CD8-positive, alpha-beta memory T cell (primary cell): ENCODE results near the gene FSTL3. TPM values are rescaled to one million over a fixed set of nuclear protein-coding genes. Genes with fewer than 3 reads are reported as not detected.

Source experiments
- CTCF ChIA-PET: fragments of 350-600 bp; sonication (Branson Sonifier 250); formaldehyde crosslinking; loops from one replicate; lab custom pipeline; 2021; ENCODE audit warnings: antibody characterized with exemption; lab: Charles Lee
- POLR2A ChIA-PET: fragments of 350-600 bp; sonication (Branson Sonifier 250); formaldehyde crosslinking; loops from one replicate; lab custom pipeline; 2021; ENCODE audit warnings: antibody characterized with exemption; lab: Charles Lee
- DNase-seq, 5 donors: peaks; one replicate each; pipeline versions ENCODE4 v3.0.0 to v3.0.0-alpha.2; 2020 to 2022; ENCODE audit warnings: mixed read lengths in 1 of 5
- H3K27ac ChIP-seq: one replicate; pipeline ENCODE4 v1.7.0; 2013; ENCODE audit warnings: low read depth, mild to moderate bottlenecking, low read length, moderate library complexity
- H3K27me3 ChIP-seq: 2 replicates; pipeline ENCODE4 v1.7.0; 2013; ENCODE audit warnings: low read length, mild to moderate bottlenecking; ENCODE audit not compliant: insufficient read depth, poor library complexity, severe bottlenecking
- H3K36me3 ChIP-seq: 2 replicates; pipeline ENCODE4 v1.7.0; 2013; ENCODE audit warnings: mild to moderate bottlenecking, low read length, moderate library complexity; ENCODE audit not compliant: insufficient read depth
- H3K4me1 ChIP-seq: 2 replicates; pipeline ENCODE4 v1.7.0; 2013; ENCODE audit warnings: mild to moderate bottlenecking, low read length, moderate library complexity; ENCODE audit not compliant: insufficient read depth
- H3K4me3 ChIP-seq: 2 replicates; pipeline ENCODE4 v1.7.0; 2013; ENCODE audit warnings: mild to moderate bottlenecking, low read length
- H3K9me3 ChIP-seq: 2 replicates; pipeline ENCODE4 v1.7.0; 2013; ENCODE audit warnings: mild to moderate bottlenecking, low read length
- H3K27ac Mint-ChIP-seq, 8 donors: one replicate each; pipeline ENCODE4 v1.8.0; 2020 to 2021; ENCODE audit warnings: mixed read lengths in 8 of 8, mild to moderate bottlenecking in 6 of 8, inconsistent platforms in 3 of 8, moderate library complexity in 3 of 8
- H3K27me3 Mint-ChIP-seq, 2 donors: one replicate each; pipeline ENCODE4 v1.8.0; 2020 to 2021; ENCODE audit warnings: mixed read lengths in 2 of 2, mild to moderate bottlenecking in 1 of 2, moderate library complexity in 1 of 2
- H3K36me3 Mint-ChIP-seq, 3 donors: one replicate each; pipeline ENCODE4 v1.8.0; 2020 to 2021; ENCODE audit warnings: mixed read lengths in 3 of 3, inconsistent platforms in 1 of 3, mild to moderate bottlenecking in 1 of 3
- H3K4me1 Mint-ChIP-seq, 3 donors: one replicate each; pipeline ENCODE4 v1.8.0; 2020 to 2021; ENCODE audit warnings: mixed read lengths in 3 of 3, inconsistent platforms in 1 of 3, mild to moderate bottlenecking in 1 of 3
- H3K4me3 Mint-ChIP-seq, 7 donors: one replicate each; pipeline ENCODE4 v1.8.0; 2020 to 2021; ENCODE audit warnings: mixed read lengths in 7 of 7, mild to moderate bottlenecking in 6 of 7, moderate library complexity in 4 of 7, inconsistent platforms in 2 of 7
- H3K9me3 Mint-ChIP-seq, 5 donors: one replicate each; pipeline ENCODE4 v1.8.0; 2020 to 2022; ENCODE audit warnings: mixed read lengths in 5 of 5, mild to moderate bottlenecking in 3 of 5, moderate library complexity in 2 of 5, inconsistent platforms in 1 of 5
- polyA plus RNA-seq: library from polyadenylated mRNA; unstranded; fragments of 300-500 nt; fragmentation: Illumina TruSeq; gene quantifications from one replicate; pipeline ENCODE4 v1.2.3, GENCODE V29; 2021
- total RNA-seq, 2 experiments: library from RNA; stranded (reverse); gene quantifications; one replicate each; pipeline ENCODE4 v1.2.3, GENCODE V29; 2021

Gene FSTL3
- total and polyA plus RNA-seq, 3 experiments from 2014 or later = 0.81 to 8.0 (median 7.7) TPM

- H3K27ac Mint-ChIP-seq = peak overlapping the region; percentile 39 to 96 (median 84)
- H3K36me3 Mint-ChIP-seq = peaks cover 0 to 66% (median 2%) of the 10 kb centered on the region in 3 donors
- H3K4me1 Mint-ChIP-seq = peaks cover 41 to 73% (median 41%) of the 10 kb centered on the region in 3 donors
- Histone ChIP-seq H3K4me1 (peaks cover 54% of the 10 kb centered on the region), H3K27ac (no peak overlapping the region), H3K27me3 (no peaks in the 10 kb centered on the region), H3K36me3 (peaks cover 13% of the 10 kb centered on the region), H3K4me3 (no peak overlapping the region), H3K9me3 (no peaks in the 10 kb centered on the region)
- H3K4me3 Mint-ChIP-seq = peak overlapping the region in 6 of 7 donors; percentile 29 to 81 (median 44)
- no peaks in the 10 kb centered on the region for H3K9me3 Mint-ChIP-seq
- POLR2A ChIA-PET = no interaction called here
- CTCF ChIA-PET = interaction anchor here (0.9 to 1.5 kb wide), 3 partner anchors 14 to 24 kb away, joined by 3 to 4 read pairs (median 3); no protein-coding TSS in a partner anchor
- no peaks in the 10 kb centered on the region for H3K27me3 Mint-ChIP-seq
- no peak for DNase-seq
Observed at GRCh38 chr19:655691-656090, 20.5 kb upstream of the FSTL3 start.

DNA sequence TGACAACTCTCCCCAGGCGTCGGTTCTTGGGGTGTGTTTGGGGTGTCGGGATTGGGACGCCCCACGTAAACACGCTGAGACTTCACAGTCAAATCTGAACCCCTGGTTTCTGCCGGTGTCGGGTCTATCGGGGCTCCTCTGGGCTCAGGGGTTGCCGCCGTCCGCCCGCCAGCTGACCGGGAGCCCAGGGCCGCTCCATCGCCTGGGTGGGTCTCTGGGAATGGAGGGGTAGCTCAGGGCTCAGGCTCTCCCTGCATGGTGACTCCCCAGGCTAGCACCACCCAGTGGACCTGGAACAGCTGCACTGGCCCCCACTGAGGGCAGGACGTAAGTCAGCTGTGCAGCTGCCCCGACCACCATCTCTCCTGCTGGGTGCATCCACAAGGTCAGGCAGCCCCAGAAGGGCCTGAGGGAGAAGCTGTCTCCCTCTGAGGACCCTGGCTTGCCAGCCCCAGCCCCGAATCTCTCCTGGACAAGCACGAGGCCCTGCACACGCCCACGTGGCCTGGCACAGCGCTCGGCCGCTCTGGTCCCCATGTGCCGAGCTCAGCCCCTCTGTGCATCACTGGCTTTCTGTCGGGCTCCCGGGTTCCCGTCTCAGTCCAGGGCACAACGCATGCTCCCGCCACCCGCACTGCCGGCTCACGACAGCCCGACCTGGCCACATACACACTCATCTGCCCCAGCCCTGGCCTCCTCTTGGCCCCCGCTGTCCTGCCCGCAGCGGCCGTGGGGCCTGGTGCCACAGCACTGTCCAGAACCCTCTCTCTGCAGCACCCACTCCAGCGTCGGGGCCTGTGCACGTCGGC, 19.2 kb upstream of the FSTL3 start:
- H3K36me3 ChIP-seq = peaks cover 6% of the 10 kb centered on the region
- H3K4me3 ChIP-seq = no peak overlapping the region
- H3K27ac Mint-ChIP-seq = peak overlapping the region in 7 of 8 donors; percentile 33 to 99 (median 88)
- no peaks in the 10 kb centered on the region for H3K9me3 ChIP-seq
- peaks cover 0 to 3% of the 10 kb centered on the region in 2 donors for H3K27me3 Mint-ChIP-seq
- DNase-seq = no peak
- H3K36me3 Mint-ChIP-seq = peaks cover 0 to 71% (median 2%) of the 10 kb centered on the region in 3 donors
- ChIA-PET CTCF (interaction anchor here (0.7 to 1.2 kb wide), 3 partner anchors 15 to 75 kb away, joined by 3 to 4 read pairs (median 3); partner anchors contain the start of gene POLRMT), POLR2A (no interaction called here)
- H3K4me3 Mint-ChIP-seq = peak overlapping the region in 6 of 7 donors; percentile 3 to 43 (median 16)
- H3K27ac ChIP-seq = no peak overlapping the region
- H3K4me1 ChIP-seq = peaks cover 54% of the 10 kb centered on the region
- peaks cover 42 to 78% (median 44%) of the 10 kb centered on the region in 3 donors for H3K4me1 Mint-ChIP-seq
- no peaks in the 10 kb centered on the region for H3K9me3 Mint-ChIP-seq
- H3K27me3 ChIP-seq = no peaks in the 10 kb centered on the region

DNA sequence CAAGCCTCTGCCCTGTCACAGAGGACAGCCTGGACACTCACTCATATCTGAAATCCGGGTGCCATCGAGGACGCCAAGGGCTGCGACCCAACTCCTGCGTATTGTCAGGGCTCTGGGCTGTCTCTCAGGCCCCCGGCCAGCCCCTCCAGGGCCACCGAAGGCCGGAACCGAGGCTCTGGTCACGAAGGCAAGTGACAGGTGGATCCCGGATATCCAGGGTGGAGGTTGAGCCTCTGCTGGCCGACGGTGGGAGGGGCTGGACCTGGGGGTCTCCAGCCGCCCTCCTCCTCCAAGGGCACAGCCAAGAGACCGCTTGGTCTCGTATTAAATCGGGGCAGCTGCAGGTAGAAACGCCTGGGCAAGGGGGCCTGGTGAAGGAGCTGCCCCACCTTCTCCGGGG, 18.6 kb upstream of the FSTL3 start:
- no peak for DNase-seq
- Mint-ChIP-seq H3K9me3 (no peaks in the 10 kb centered on the region), H3K27me3 (peaks cover 0 to 3% of the 10 kb centered on the region in 2 donors), H3K27ac (peak overlapping the region in 6 of 8 donors; percentile 27 to 99 (median 79)), H3K36me3 (peaks cover 0 to 68% (median 2%) of the 10 kb centered on the region in 3 donors), H3K4me3 (peak overlapping the region in 2 of 7 donors; percentile 10 to 12), H3K4me1 (peaks cover 42 to 78% (median 44%) of the 10 kb centered on the region in 3 donors)
- H3K36me3 ChIP-seq = peaks cover 6% of the 10 kb centered on the region
- H3K27me3 ChIP-seq = no peaks in the 10 kb centered on the region
- ChIA-PET CTCF (interaction anchor here (1.2 kb wide), 1 partner anchor 23 kb away, joined by 4 read pairs; the partner anchor contains the start of gene POLRMT), POLR2A (no interaction called here)
- no peaks in the 10 kb centered on the region for H3K9me3 ChIP-seq
- H3K4me1 ChIP-seq = peaks cover 54% of the 10 kb centered on the region
- no peak overlapping the region for H3K27ac ChIP-seq
- H3K4me3 ChIP-seq = no peak overlapping the region

GRCh38 chr19:658059-658839, 17.9 kb upstream of the FSTL3 start:
- peaks cover 0 to 64% (median 2%) of the 10 kb centered on the region in 3 donors for H3K36me3 Mint-ChIP-seq
- H3K27ac Mint-ChIP-seq = peak overlapping the region; percentile 63 to 100 (median 97)
- DNase-seq = no peak
- no peaks in the 10 kb centered on the region for H3K9me3 ChIP-seq
- H3K4me1 ChIP-seq = peaks cover 54% of the 10 kb centered on the region
- peak overlapping the region; percentile 4 for H3K27ac ChIP-seq
- H3K4me3 ChIP-seq = no peak overlapping the region
- H3K27me3 ChIP-seq = no peaks in the 10 kb centered on the region
- H3K4me1 Mint-ChIP-seq = peaks cover 42 to 77% (median 44%) of the 10 kb centered on the region in 3 donors
- peaks cover 5% of the 10 kb centered on the region for H3K36me3 ChIP-seq
- ChIA-PET POLR2A (no interaction called here), CTCF (interaction anchor here (1.2 kb wide), 1 partner anchor 24 kb away, joined by 4 read pairs; the partner anchor contains the start of gene POLRMT)
- H3K27me3 Mint-ChIP-seq = peaks cover 0 to 3% of the 10 kb centered on the region in 2 donors
- no peaks in the 10 kb centered on the region for H3K9me3 Mint-ChIP-seq
- peak overlapping the region; percentile 38 to 72 (median 56) for H3K4me3 Mint-ChIP-seq

GRCh38 chr19:658916-659839, 17.0 kb upstream of the FSTL3 start:
- peaks cover 42 to 75% (median 46%) of the 10 kb centered on the region in 3 donors for H3K4me1 Mint-ChIP-seq
- H3K27ac ChIP-seq = peak overlapping the region; percentile 91
- CTCF ChIA-PET = interaction anchor here (0.9 kb wide), 1 partner anchor 131 kb away, joined by 3 read pairs; no protein-coding TSS in a partner anchor
- POLR2A ChIA-PET = interaction anchor here (0.5 to 0.9 kb wide), 3 partner anchors 69 to 580 kb away, joined by 3 to 5 read pairs (median 3); partner anchors contain the start of gene HCN2
- peak; percentile 27 to 88 (median 78) for DNase-seq
- H3K36me3 ChIP-seq = no peaks in the 10 kb centered on the region
- H3K36me3 Mint-ChIP-seq = peaks cover 0 to 56% (median 2%) of the 10 kb centered on the region in 3 donors
- H3K4me1 ChIP-seq = peaks cover 60% of the 10 kb centered on the region
- peak overlapping the region; percentile 84 for H3K4me3 ChIP-seq
- H3K9me3 ChIP-seq = no peaks in the 10 kb centered on the region
- no peaks in the 10 kb centered on the region for H3K9me3 Mint-ChIP-seq
- peak overlapping the region; percentile 98 to 99 (median 98) for H3K4me3 Mint-ChIP-seq
- H3K27me3 Mint-ChIP-seq = peaks cover 0 to 3% of the 10 kb centered on the region in 2 donors
- peak overlapping the region; percentile 96 to 100 (median 100) for H3K27ac Mint-ChIP-seq
- H3K27me3 ChIP-seq = no peaks in the 10 kb centered on the region

GRCh38 chr19:660793-661426, 15.3 kb upstream of the FSTL3 start:
- H3K27me3 ChIP-seq = no peaks in the 10 kb centered on the region
- Mint-ChIP-seq H3K27me3 (peaks cover 0 to 3% of the 10 kb centered on the region in 2 donors), H3K4me1 (peaks cover 36 to 71% (median 39%) of the 10 kb centered on the region in 3 donors), H3K27ac (peak overlapping the region; percentile 96 to 100 (median 100)), H3K9me3 (no peaks in the 10 kb centered on the region), H3K4me3 (peak overlapping the region; percentile 98 to 99 (median 98)), H3K36me3 (peaks cover 0 to 42% (median 0%) of the 10 kb centered on the region in 3 donors)
- peaks cover 56% of the 10 kb centered on the region for H3K4me1 ChIP-seq
- H3K9me3 ChIP-seq = no peaks in the 10 kb centered on the region
- ChIA-PET POLR2A (interaction anchor here (0.5 to 2.5 kb wide), 6 partner anchors 11 to 417 kb away, joined by 3 to 20 read pairs (median 4); partner anchors contain the start of gene POLRMT), CTCF (interaction anchor here (0.6 to 1.6 kb wide), 3 partner anchors 12 to 342 kb away, joined by 3 to 4 read pairs (median 4); no protein-coding TSS in a partner anchor)
- H3K27ac ChIP-seq = peak overlapping the region; percentile 91
- DNase-seq = no peak
- H3K4me3 ChIP-seq = peak overlapping the region; percentile 84
- H3K36me3 ChIP-seq = no peaks in the 10 kb centered on the region
